Ovary (tissue), 3 donors: ENCODE measurements around the gene COMP.

Source experiments
- CTCF ChIP-seq, 3 donors: fragments of 450-650 bp in 2 of 3; fragments of 200-600 bp in 1 of 3; IDR thresholded peaks; one replicate each; pipeline versions ENCODE4 v1.5.1 to v1.8.0; 2016 to 2022; ENCODE audit warnings: antibody characterized with exemption in 3 of 3, mild to moderate bottlenecking in 1 of 3
- POLR2A ChIP-seq: fragments of 450-650 bp; IDR thresholded peaks from one replicate; pipeline ENCODE4 v1.6.1; 2017; ENCODE audit warnings: antibody characterized with exemption, mild to moderate bottlenecking, moderate library complexity
- donor health status: DM: no; HTN: no; CAD: no.

GRCh38 chr19:18807861-18808331 lies 16.8 kb upstream of the COMP start:
- TF ChIP-seq CTCF (IDR thresholded peaks at IDR 0.05) (no peak), POLR2A (no peak)
